ENCODE results near the gene NR1D2.

Gene NR1D2

GRCh38 chr3:23926246-23926645 lies 18.8 kb upstream of the NR1D2 start:
- in situ Hi-C loops (cut with HindIII; ENCODE audit: low pct_ligation_motif_present, low pct_unique_long_range_greater_than_20kb, low sequenced_read_pairs) = no loop called here
- no peak for DNase-seq

GRCh38 chr3:23926736-23927135 lies 18.4 kb upstream of the NR1D2 start:
- DNase-seq = no peak
- in situ Hi-C loops (cut with HindIII; ENCODE audit: low pct_ligation_motif_present, low pct_unique_long_range_greater_than_20kb, low sequenced_read_pairs) = no loop called here

- in situ Hi-C loops (cut with HindIII; ENCODE audit: low pct_ligation_motif_present, low pct_unique_long_range_greater_than_20kb, low sequenced_read_pairs) = no loop called here
- peak; percentile 11 for DNase-seq
Measured at GRCh38 chr3:23928524-23928923, 16.6 kb upstream of the NR1D2 start.

GRCh38 chr3:23931597-23931996 lies 13.5 kb upstream of the NR1D2 start:
- in situ Hi-C loops (cut with HindIII; ENCODE audit: low pct_ligation_motif_present, low pct_unique_long_range_greater_than_20kb, low sequenced_read_pairs) = no loop called here
- DNase-seq = no peak

GRCh38 chr3:23932571-23932970 lies 12.5 kb upstream of the NR1D2 start:
- in situ Hi-C loops (cut with HindIII; ENCODE audit: low pct_ligation_motif_present, low pct_unique_long_range_greater_than_20kb, low sequenced_read_pairs) = no loop called here

GRCh38 chr3:23934253-23934652 lies 10.8 kb upstream of the NR1D2 start:
- in situ Hi-C loops (cut with HindIII; ENCODE audit: low pct_ligation_motif_present, low pct_unique_long_range_greater_than_20kb, low sequenced_read_pairs) = no loop called here
- no peak for DNase-seq

More at GRCh38 chr3:23932571-23932970, 12.5 kb upstream of the NR1D2 start:
- DNase-seq = no peak

GRCh38 chr3:23937296-23937695 lies 7.8 kb upstream of the NR1D2 start:
- in situ Hi-C loops (cut with HindIII; ENCODE audit: low pct_ligation_motif_present, low pct_unique_long_range_greater_than_20kb, low sequenced_read_pairs) = no loop called here
- no peak for DNase-seq

GRCh38 chr3:23938688-23939087 lies 6.4 kb upstream of the NR1D2 start:
- in situ Hi-C loops (cut with HindIII; ENCODE audit: low pct_ligation_motif_present, low pct_unique_long_range_greater_than_20kb, low sequenced_read_pairs) = no loop called here
- no peak for DNase-seq

- no peak for DNase-seq
- in situ Hi-C loops (cut with HindIII; ENCODE audit: low pct_ligation_motif_present, low pct_unique_long_range_greater_than_20kb, low sequenced_read_pairs) = no loop called here
Measured at GRCh38 chr3:23940775-23941174, 4.3 kb upstream of the NR1D2 start.

GRCh38 chr3:23941440-23941839 lies 3.6 kb upstream of the NR1D2 start:
- in situ Hi-C loops (cut with HindIII; ENCODE audit: low pct_ligation_motif_present, low pct_unique_long_range_greater_than_20kb, low sequenced_read_pairs) = no loop called here
- DNase-seq = no peak

- DNase-seq = no peak
- in situ Hi-C loops (cut with HindIII; ENCODE audit: low pct_ligation_motif_present, low pct_unique_long_range_greater_than_20kb, low sequenced_read_pairs) = no loop called here
Measured at GRCh38 chr3:23942546-23942945, 2.5 kb upstream of the NR1D2 start.

GRCh38 chr3:23944007-23944783 lies 891 bp upstream of the NR1D2 start:
- DNase-seq = no peak
- in situ Hi-C loops (cut with HindIII; ENCODE audit: low pct_ligation_motif_present, low pct_unique_long_range_greater_than_20kb, low sequenced_read_pairs) = no loop called here

GRCh38 chr3:23945663-23945912 lies 502 bp downstream of the NR1D2 start:
- DNase-seq = no peak
- in situ Hi-C loops (cut with HindIII; ENCODE audit: low pct_ligation_motif_present, low pct_unique_long_range_greater_than_20kb, low sequenced_read_pairs) = no loop called here

- in situ Hi-C loops (cut with HindIII; ENCODE audit: low pct_ligation_motif_present, low pct_unique_long_range_greater_than_20kb, low sequenced_read_pairs) = no loop called here
- peak; percentile 92 for DNase-seq
Measured at GRCh38 chr3:23945913-23946687, 1.0 kb downstream of the NR1D2 start.

- in situ Hi-C loops (cut with HindIII; ENCODE audit: low pct_ligation_motif_present, low pct_unique_long_range_greater_than_20kb, low sequenced_read_pairs) = no loop called here
- no peak for DNase-seq
Measured at GRCh38 chr3:23948761-23949160, 3.7 kb downstream of the NR1D2 start.

- in situ Hi-C loops (cut with HindIII; ENCODE audit: low pct_ligation_motif_present, low pct_unique_long_range_greater_than_20kb, low sequenced_read_pairs) = no loop called here
- no peak for DNase-seq
Measured at GRCh38 chr3:23949784-23950183, 4.7 kb downstream of the NR1D2 start.

GRCh38 chr3:23950293-23950692 lies 5.2 kb downstream of the NR1D2 start:
- peak; percentile 30 for DNase-seq

GRCh38 chr3:23952646-23953045 lies 7.6 kb downstream of the NR1D2 start:
- DNase-seq = no peak
- in situ Hi-C loops (cut with HindIII; ENCODE audit: low pct_ligation_motif_present, low pct_unique_long_range_greater_than_20kb, low sequenced_read_pairs) = no loop called here

More at GRCh38 chr3:23950293-23950692, 5.2 kb downstream of the NR1D2 start:
- in situ Hi-C loops (cut with HindIII; ENCODE audit: low pct_ligation_motif_present, low pct_unique_long_range_greater_than_20kb, low sequenced_read_pairs) = no loop called here

GRCh38 chr3:23953523-23953922 lies 8.4 kb downstream of the NR1D2 start:
- in situ Hi-C loops (cut with HindIII; ENCODE audit: low pct_ligation_motif_present, low pct_unique_long_range_greater_than_20kb, low sequenced_read_pairs) = no loop called here
- DNase-seq = no peak

- in situ Hi-C loops (cut with HindIII; ENCODE audit: low pct_ligation_motif_present, low pct_unique_long_range_greater_than_20kb, low sequenced_read_pairs) = no loop called here
- DNase-seq = no peak
Measured at GRCh38 chr3:23954144-23954543, 9.1 kb downstream of the NR1D2 start.

All from ACHN (cell line).